NCI-H510A (cell line): ENCODE data around the gene PCID2.
"Not testable (repeated sequence)": the region's sequence is repeated elsewhere in the genome, so short reads cannot be mapped to it uniquely, and the experiment has no call there.

Source experiments
- DNase-seq: peaks from one replicate; lab custom pipeline; 2025; lab: John Stamatoyannopoulos, UW

Gene PCID2

GRCh38 chr13:113208421-113209335 lies at the start of gene PCID2:
Gene PCID2, minus strand, starts transcription at chr13:113208669. Its CDS starts 35 bp downstream, at chr13:113208634.
- DNase-seq, result peak; percentile 93

GRCh38 chr13:113257908-113258307 lies 49.4 kb upstream of the PCID2 start:
- not testable (repeated sequence) for DNase-seq

GRCh38 chr13:113252516-113253095 lies 44.1 kb upstream of the PCID2 start:
- DNase-seq, result no peak

GRCh38 chr13:113245849-113246796 lies 37.7 kb upstream of the PCID2 start:
- DNase-seq, result no peak

- no peak for DNase-seq
Observed at GRCh38 chr13:113243847-113244246, 35.4 kb upstream of the PCID2 start.

- DNase-seq, result not testable (repeated sequence)
Observed at GRCh38 chr13:113241623-113242022, 33.2 kb upstream of the PCID2 start.

- no peak for DNase-seq
Observed at GRCh38 chr13:113239986-113240385, 31.5 kb upstream of the PCID2 start.

GRCh38 chr13:113239357-113239756 lies 30.9 kb upstream of the PCID2 start:
- no peak for DNase-seq

- DNase-seq, result no peak
Observed at GRCh38 chr13:113238536-113238935, 30.1 kb upstream of the PCID2 start.

- no peak for DNase-seq
Observed at GRCh38 chr13:113233101-113233500, 24.6 kb upstream of the PCID2 start.

- DNase-seq, result no peak
Observed at GRCh38 chr13:113232208-113233003, 23.9 kb upstream of the PCID2 start.

- no peak for DNase-seq
Observed at GRCh38 chr13:113231306-113232207, 23.1 kb upstream of the PCID2 start.

GRCh38 chr13:113229791-113230190 lies 21.3 kb upstream of the PCID2 start:
- DNase-seq, result no peak

- no peak for DNase-seq
Observed at GRCh38 chr13:113229161-113229560, 20.7 kb upstream of the PCID2 start.

- DNase-seq, result no peak
Observed at GRCh38 chr13:113226873-113227450, 18.5 kb upstream of the PCID2 start.

- no peak for DNase-seq
Observed at GRCh38 chr13:113225515-113225914, 17.0 kb upstream of the PCID2 start.

GRCh38 chr13:113224486-113224885 lies 16.0 kb upstream of the PCID2 start:
- DNase-seq, result no peak

- no peak for DNase-seq
Observed at GRCh38 chr13:113223070-113223469, 14.6 kb upstream of the PCID2 start.

GRCh38 chr13:113220877-113221276 lies 12.4 kb upstream of the PCID2 start:
- DNase-seq, result no peak

- peak; percentile 42 for DNase-seq
Observed at GRCh38 chr13:113220141-113220598, 11.7 kb upstream of the PCID2 start.
